Esophagus squamous epithelium (tissue), 5 donors: ENCODE data around the gene RARB. TPM values are rescaled to one million over a fixed set of nuclear protein-coding genes. Genes with fewer than 3 reads are reported as not detected.

Experiments used
- DNase-seq: peaks from one replicate; lab custom pipeline; 2025; lab: John Stamatoyannopoulos, UW
- H3K27ac ChIP-seq, 4 donors: fragments of 200-600 bp; sonication (generic); one replicate each; pipeline ENCODE4 v1.5.1; 2016 to 2019; ENCODE audit warnings: mild to moderate bottlenecking in 1 of 4
- H3K27me3 ChIP-seq, 4 donors: fragments of 200-600 bp; sonication (generic); 1 replicate in 3 of 4; 2 replicates in 1 of 4; pipeline versions ENCODE4 v1.5.1 to v1.6.0; 2017 to 2021; ENCODE audit warnings: antibody characterized with exemption in 1 of 4
- H3K36me3 ChIP-seq, 3 donors: fragments of 200-600 bp; sonication (generic); one replicate each; pipeline ENCODE4 v1.5.1; 2016 to 2019
- H3K4me1 ChIP-seq, 3 donors: fragments of 200-600 bp; sonication (generic); one replicate each; pipeline ENCODE4 v1.5.1; 2017 to 2019
- H3K4me3 ChIP-seq, 4 donors: fragments of 200-600 bp; sonication (generic); 1 replicate in 3 of 4; 2 replicates in 1 of 4; pipeline ENCODE4 v1.5.1; 2016 to 2019; ENCODE audit warnings: mild to moderate bottlenecking in 2 of 4, moderate library complexity in 1 of 4
- H3K9me3 ChIP-seq, 3 donors: fragments of 200-600 bp; sonication (generic); one replicate each; pipeline ENCODE4 v1.5.1; 2016 to 2019
- POLR2A ChIP-seq, 4 donors: fragments of 450-650 bp; IDR thresholded peaks; one replicate each; pipeline ENCODE4 v1.6.1; 2017; ENCODE audit warnings: antibody characterized with exemption in 4 of 4, mild to moderate bottlenecking in 4 of 4, moderate library complexity in 3 of 4
- WGBS, 2 donors: methylation state at CpG; one replicate each; pipeline ENCODE4 v1.1.5; 2018; 5-methylcytosine and 5-hydroxymethylcytosine counted together
- intact Hi-C: fragments of 100-400 bp; cut with DNase I; formaldehyde crosslinking; loops from one replicate; pipeline ENCODE4 v1.15.0; 2022
- total RNA-seq, 4 donors: library from RNA; depleted of rRNA; stranded (reverse); fragments of >200 nt; gene quantifications; one replicate each; pipeline ENCODE4 v1.1.0, GENCODE V29; 2016
- TF ChIP-seq, protein P1 (sequence below), 6 experiments: fragments of 450-650 bp in 4 of 6; fragments of 200-600 bp in 2 of 6; sonication (generic) in 2 of 6; IDR thresholded peaks; one replicate each; pipeline ENCODE4 v1.5.1; 2016 to 2019; ENCODE audit warnings: antibody characterized with exemption in 6 of 6, mild to moderate bottlenecking in 4 of 6, moderate library complexity in 4 of 6
- donor health status: DM: yes; HTN: yes; CAD: no.

Gene RARB
- total RNA-seq, 4 donors from 2014 or later, result 1.9 to 9.0 (median 3.5) TPM

DNA sequence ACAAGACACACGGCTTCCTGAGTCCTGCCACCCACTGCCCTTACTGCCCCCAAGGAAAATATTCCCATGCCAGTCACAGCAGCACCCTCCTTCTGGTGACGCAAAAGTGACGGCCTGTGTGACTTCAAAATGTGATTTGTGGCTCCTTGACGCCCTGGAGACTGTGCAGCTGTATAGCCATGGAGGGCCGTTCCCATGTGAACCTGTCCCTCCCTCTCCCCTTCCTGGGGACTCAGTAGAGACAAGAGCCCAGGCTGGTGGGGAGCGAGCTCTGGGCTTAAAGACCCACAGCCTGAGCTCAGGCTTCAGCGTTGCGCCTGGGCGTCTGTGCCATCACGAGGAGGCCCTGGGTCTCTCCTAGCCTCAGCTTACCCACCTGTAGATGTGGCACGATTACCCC, 158.5 kb downstream of the RARB start:
- TF ChIP-seq, protein P1, sequence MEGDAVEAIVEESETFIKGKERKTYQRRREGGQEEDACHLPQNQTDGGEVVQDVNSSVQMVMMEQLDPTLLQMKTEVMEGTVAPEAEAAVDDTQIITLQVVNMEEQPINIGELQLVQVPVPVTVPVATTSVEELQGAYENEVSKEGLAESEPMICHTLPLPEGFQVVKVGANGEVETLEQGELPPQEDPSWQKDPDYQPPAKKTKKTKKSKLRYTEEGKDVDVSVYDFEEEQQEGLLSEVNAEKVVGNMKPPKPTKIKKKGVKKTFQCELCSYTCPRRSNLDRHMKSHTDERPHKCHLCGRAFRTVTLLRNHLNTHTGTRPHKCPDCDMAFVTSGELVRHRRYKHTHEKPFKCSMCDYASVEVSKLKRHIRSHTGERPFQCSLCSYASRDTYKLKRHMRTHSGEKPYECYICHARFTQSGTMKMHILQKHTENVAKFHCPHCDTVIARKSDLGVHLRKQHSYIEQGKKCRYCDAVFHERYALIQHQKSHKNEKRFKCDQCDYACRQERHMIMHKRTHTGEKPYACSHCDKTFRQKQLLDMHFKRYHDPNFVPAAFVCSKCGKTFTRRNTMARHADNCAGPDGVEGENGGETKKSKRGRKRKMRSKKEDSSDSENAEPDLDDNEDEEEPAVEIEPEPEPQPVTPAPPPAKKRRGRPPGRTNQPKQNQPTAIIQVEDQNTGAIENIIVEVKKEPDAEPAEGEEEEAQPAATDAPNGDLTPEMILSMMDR (IDR thresholded peaks at IDR 0.05), result no peak
- no peak for DNase-seq
- 81 to 86% methylated on average over 3 to 4 of the region's 11 CpGs for WGBS, 2 donors

DNA sequence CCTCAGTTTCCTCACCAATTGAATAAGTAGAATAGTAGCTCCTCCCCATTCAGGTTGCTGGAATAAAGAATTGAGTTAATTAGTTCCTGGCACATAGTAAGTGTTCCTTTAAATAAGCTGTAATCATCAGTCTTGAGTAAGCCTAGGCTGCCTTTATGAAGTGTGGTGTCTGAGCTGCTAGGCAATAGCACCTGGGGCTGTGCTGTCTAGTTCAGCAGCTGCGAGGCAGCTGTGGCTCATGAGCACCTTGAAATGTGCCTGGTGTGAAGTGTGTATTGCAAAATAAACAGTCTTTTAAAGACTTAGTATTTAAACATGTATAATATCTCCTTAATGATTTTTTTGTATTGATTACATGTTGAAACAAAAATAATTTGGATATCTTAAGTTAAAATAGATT, 159.0 kb downstream of the RARB start:
- peaks cover 0 to 22% (median 0%) of the 10 kb centered on the region in 3 donors for H3K36me3 ChIP-seq
- no peaks in the 10 kb centered on the region for H3K9me3 ChIP-seq
- no peak overlapping the region for H3K27ac ChIP-seq
- no peaks in the 10 kb centered on the region for H3K27me3 ChIP-seq
- no peak for DNase-seq
- peaks cover 0 to 12% (median under 1%) of the 10 kb centered on the region in 3 donors for H3K4me1 ChIP-seq
- intact Hi-C loops, result no loop called here
- H3K4me3 ChIP-seq, result no peak overlapping the region
- WGBS, 2 donors, result 31 to 63% methylated on average over 1 of the region's 1 CpG
- TF ChIP-seq, protein P1 (IDR thresholded peaks at IDR 0.05), result no peak
- TF ChIP-seq POLR2A (IDR thresholded peaks at IDR 0.05), result no peak

More for the DNA sequence above, 158.5 kb downstream of the RARB start:
- Histone ChIP-seq H3K9me3 (no peaks in the 10 kb centered on the region), H3K27me3 (no peaks in the 10 kb centered on the region), H3K36me3 (peaks cover 0 to 28% (median 0%) of the 10 kb centered on the region in 3 donors), H3K27ac (no peak overlapping the region), H3K4me3 (no peak overlapping the region), H3K4me1 (peaks cover 0 to 12% (median 0%) of the 10 kb centered on the region in 3 donors)
- intact Hi-C loops, result no loop called here

DNA sequence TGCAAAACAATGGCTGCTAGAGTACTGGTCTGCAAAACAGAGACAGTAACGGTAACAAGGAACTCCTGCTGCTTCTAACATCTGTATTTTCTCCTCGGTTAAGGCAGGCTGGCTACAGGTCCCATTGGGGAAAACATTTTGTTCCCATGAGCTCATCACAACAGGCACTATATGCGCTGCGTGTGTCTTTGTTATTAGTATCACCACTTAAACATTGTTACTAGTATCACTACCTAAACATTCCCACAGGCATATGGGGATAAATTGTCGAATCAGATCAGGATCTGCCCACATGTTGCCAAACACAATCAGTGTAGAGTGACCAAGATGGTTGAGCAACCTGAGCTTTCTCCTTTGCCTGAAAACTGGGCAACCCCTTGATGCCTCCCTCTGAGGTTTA, 159.5 kb downstream of the RARB start:
- intact Hi-C loops, result no loop called here
- H3K4me1 ChIP-seq, result peaks cover 0 to 17% (median 5%) of the 10 kb centered on the region in 3 donors
- H3K4me3 ChIP-seq, result no peak overlapping the region
- DNase-seq, result no peak
- H3K27ac ChIP-seq, result no peak overlapping the region
- peaks cover 0 to 18% (median 0%) of the 10 kb centered on the region in 3 donors for H3K36me3 ChIP-seq
- WGBS, 2 donors, result 84 to 92% methylated on average over 4 to 5 of the region's 5 CpGs
- TF ChIP-seq POLR2A (IDR thresholded peaks at IDR 0.05), result no peak
- TF ChIP-seq, protein P1 (IDR thresholded peaks at IDR 0.05), result no peak
- no peaks in the 10 kb centered on the region for H3K9me3 ChIP-seq
- H3K27me3 ChIP-seq, result no peaks in the 10 kb centered on the region

DNA sequence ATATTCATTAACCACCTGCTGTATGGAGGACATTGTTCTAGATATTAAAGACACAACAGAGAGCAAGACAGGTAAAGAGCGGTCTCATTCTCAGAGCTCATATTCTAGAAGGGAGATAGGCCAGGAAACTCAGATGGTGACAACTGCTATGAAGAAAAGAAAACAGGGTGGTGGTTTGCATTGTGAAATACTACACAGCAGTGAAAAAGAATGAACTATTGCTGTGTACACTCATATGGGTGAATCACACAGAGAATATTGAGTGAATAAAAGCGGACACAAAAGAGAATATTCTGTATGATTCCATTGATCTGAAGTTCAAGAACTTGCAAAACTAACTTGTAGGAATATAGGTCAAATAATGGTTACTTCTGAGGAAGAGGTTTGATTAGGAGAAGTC, 159.9 kb downstream of the RARB start:
- H3K4me3 ChIP-seq, result no peak overlapping the region
- intact Hi-C loops, result no loop called here
- H3K27ac ChIP-seq, result no peak overlapping the region
- DNase-seq, result no peak
- TF ChIP-seq, protein P1 (IDR thresholded peaks at IDR 0.05), result no peak
- no peak for TF ChIP-seq POLR2A (IDR thresholded peaks at IDR 0.05)
- no peaks in the 10 kb centered on the region for H3K9me3 ChIP-seq
- WGBS, 2 donors, result 92 to 100% methylated on average over 2 of the region's 2 CpGs
- peaks cover 0 to 13% (median 0%) of the 10 kb centered on the region in 3 donors for H3K36me3 ChIP-seq
- peaks cover 0 to 21% (median 9%) of the 10 kb centered on the region in 3 donors for H3K4me1 ChIP-seq
- no peaks in the 10 kb centered on the region for H3K27me3 ChIP-seq

DNA sequence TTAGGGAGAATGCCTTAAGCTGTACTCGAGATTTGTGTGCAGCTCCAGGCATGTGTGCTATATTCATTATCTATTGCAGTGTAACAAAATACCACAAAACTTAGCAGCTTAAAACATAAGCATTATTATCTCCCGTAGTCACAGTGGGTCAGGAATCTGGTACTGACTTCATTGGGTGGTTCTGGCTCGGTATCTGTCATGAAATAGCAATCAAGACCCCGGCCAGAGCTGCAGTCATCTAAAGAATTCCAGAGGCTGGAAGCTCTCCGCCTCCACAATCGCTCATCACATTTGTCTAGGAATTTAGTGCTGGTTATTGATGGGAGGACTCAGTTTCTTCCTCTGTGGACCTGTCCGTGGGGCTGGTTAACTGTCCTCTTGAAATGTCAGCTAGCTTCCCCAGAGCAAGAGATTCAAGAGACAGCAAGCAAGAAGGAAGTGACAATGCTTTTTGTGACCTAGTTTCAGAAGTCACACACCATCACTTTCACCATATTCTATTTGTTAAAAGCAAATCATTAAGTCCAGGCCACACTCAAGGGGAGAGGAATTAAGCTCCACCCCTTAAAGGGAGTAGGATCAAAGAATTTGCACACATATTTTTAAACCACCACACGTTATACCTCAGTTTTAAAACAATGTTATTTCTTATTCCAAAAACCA, 160.5 kb downstream of the RARB start:
- TF ChIP-seq POLR2A (IDR thresholded peaks at IDR 0.05), result no peak
- TF ChIP-seq, protein P1 (IDR thresholded peaks at IDR 0.05), result no peak
- no peak overlapping the region for H3K27ac ChIP-seq
- WGBS, 2 donors, result 88% methylated on average over 5 to 8 of the region's 8 CpGs
- intact Hi-C loops, result no loop called here
- H3K4me1 ChIP-seq, result peaks cover 0 to 27% (median 14%) of the 10 kb centered on the region in 3 donors
- no peaks in the 10 kb centered on the region for H3K9me3 ChIP-seq
- DNase-seq, result no peak
- no peak overlapping the region for H3K4me3 ChIP-seq
- peaks cover 0 to 7% (median 0%) of the 10 kb centered on the region in 3 donors for H3K36me3 ChIP-seq
- no peaks in the 10 kb centered on the region for H3K27me3 ChIP-seq
